ENCODE measurements around the gene FOXP2. TPM values are rescaled to one million over a fixed set of nuclear protein-coding genes. Genes with fewer than 3 reads are reported as not detected.

Gene FOXP2
- total and polyA plus RNA-seq, 4 donors: 1.2 to 7.4 (median 5.7) TPM

DNA sequence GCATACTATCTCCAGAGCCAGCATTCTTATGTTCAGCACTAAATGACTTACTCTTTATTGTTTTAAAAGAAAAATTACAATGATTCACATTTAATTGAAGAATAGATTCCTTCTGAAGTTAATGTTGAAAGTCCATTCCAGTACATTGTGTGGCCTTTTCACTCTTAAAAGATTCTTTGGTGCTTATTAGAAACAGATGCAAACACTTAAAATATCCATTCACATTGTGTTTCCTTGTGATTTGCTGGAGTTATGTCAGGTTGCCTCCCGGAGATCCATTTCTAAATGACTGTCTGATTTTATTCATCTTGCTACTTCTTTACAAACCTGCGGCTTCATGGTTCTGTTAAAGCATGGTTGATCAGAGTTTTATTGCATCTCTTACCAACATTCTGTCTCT is 152.8 kb downstream of the FOXP2 start:
- Histone ChIP-seq H3K27me3 (ENCODE audit: control insufficient read depth in 4 of 4, insufficient read depth in 4 of 4, low read length in 3 of 4) (no peaks in the 10 kb centered on the region), H3K27ac (ENCODE audit: low read depth in 1 of 2, low read length in 2 of 2) (no peak overlapping the region), H3K4me3 (ENCODE audit: low read depth in 1 of 3, low read length in 3 of 3) (no peak overlapping the region), H3K9ac (ENCODE audit: low read depth in 1 of 2, low read length in 2 of 2) (no peak overlapping the region), H3K4me1 (ENCODE audit: control insufficient read depth in 4 of 4, insufficient read depth in 4 of 4, low read length in 3 of 4) (no peaks in the 10 kb centered on the region), H3K9me3 (ENCODE audit: control insufficient read depth in 4 of 4, low read length in 3 of 4) (no peaks in the 10 kb centered on the region), H3K36me3 (ENCODE audit: control insufficient read depth in 4 of 4, insufficient read depth in 3 of 4, low read depth in 1 of 4, low read length in 3 of 4) (peaks cover 0 to 3% (median 0%) of the 10 kb centered on the region in 4 donors)
- 95% methylated on average over 2 of the region's 2 CpGs for WGBS
- DNase-seq (ENCODE audit: low spot score): no peak
- no peak for TF ChIP-seq EGR1 (IDR thresholded peaks at IDR 0.05; ENCODE audit: low read depth in 2 of 2)
- TF ChIP-seq, protein P1, sequence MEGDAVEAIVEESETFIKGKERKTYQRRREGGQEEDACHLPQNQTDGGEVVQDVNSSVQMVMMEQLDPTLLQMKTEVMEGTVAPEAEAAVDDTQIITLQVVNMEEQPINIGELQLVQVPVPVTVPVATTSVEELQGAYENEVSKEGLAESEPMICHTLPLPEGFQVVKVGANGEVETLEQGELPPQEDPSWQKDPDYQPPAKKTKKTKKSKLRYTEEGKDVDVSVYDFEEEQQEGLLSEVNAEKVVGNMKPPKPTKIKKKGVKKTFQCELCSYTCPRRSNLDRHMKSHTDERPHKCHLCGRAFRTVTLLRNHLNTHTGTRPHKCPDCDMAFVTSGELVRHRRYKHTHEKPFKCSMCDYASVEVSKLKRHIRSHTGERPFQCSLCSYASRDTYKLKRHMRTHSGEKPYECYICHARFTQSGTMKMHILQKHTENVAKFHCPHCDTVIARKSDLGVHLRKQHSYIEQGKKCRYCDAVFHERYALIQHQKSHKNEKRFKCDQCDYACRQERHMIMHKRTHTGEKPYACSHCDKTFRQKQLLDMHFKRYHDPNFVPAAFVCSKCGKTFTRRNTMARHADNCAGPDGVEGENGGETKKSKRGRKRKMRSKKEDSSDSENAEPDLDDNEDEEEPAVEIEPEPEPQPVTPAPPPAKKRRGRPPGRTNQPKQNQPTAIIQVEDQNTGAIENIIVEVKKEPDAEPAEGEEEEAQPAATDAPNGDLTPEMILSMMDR (IDR thresholded peaks at IDR 0.05; ENCODE audit: low read depth, low read length, missing input control): no peak
- TF ChIP-seq HNF4A (conservative IDR thresholded peaks at IDR 0.05): no peak
- TF ChIP-seq RXRA (IDR thresholded peaks at IDR 0.05): no peak
- TF ChIP-seq, protein P2, sequence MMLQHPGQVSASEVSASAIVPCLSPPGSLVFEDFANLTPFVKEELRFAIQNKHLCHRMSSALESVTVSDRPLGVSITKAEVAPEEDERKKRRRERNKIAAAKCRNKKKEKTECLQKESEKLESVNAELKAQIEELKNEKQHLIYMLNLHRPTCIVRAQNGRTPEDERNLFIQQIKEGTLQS (IDR thresholded peaks at IDR 0.05): no peak
- no peak for TF ChIP-seq NR2F2 (IDR thresholded peaks at IDR 0.05)
- no peak for TF ChIP-seq FOXA2 (IDR thresholded peaks at IDR 0.05)

DNA sequence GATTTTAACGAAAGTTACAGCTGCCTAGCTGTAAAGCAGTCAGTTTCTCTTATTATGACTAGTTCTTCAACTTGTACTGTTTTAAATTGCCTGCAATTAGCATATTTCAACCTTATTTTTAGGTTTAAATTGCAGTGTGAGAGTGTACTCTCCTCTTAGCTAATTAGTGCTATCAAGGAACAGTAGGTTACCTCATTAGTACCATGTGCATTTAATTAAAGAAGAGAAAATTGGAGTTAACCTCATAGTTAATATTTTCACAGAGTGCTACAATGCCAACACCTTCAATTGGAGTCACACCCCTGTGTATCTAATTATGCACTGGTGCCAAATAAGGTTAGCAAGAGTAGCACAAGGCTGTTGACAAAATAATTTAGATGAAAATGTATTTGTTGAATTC is 154.6 kb downstream of the FOXP2 start:
- 94% methylated on average over 1 of the region's 1 CpG for WGBS
- Histone ChIP-seq H3K9ac (ENCODE audit: low read depth in 1 of 2, low read length in 2 of 2) (no peak overlapping the region), H3K36me3 (ENCODE audit: control insufficient read depth in 4 of 4, insufficient read depth in 3 of 4, low read depth in 1 of 4, low read length in 3 of 4) (no peaks in the 10 kb centered on the region), H3K27me3 (ENCODE audit: control insufficient read depth in 4 of 4, insufficient read depth in 4 of 4, low read length in 3 of 4) (no peaks in the 10 kb centered on the region), H3K4me1 (ENCODE audit: control insufficient read depth in 4 of 4, insufficient read depth in 4 of 4, low read length in 3 of 4) (peaks cover 0 to 1% (median 0%) of the 10 kb centered on the region in 4 donors), H3K9me3 (ENCODE audit: control insufficient read depth in 4 of 4, low read length in 3 of 4) (no peaks in the 10 kb centered on the region), H3K4me3 (ENCODE audit: low read depth in 1 of 3, low read length in 3 of 3) (no peak overlapping the region), H3K27ac (ENCODE audit: low read depth in 1 of 2, low read length in 2 of 2) (no peak overlapping the region)
- TF ChIP-seq FOXA2 (IDR thresholded peaks at IDR 0.05) (no peak), JUND (IDR thresholded peaks at IDR 0.05) (no peak), GABPA (IDR thresholded peaks at IDR 0.05 in 1 of 2, conservative IDR thresholded peaks at IDR 0.05 in 1 of 2) (no peak), FOXA1 (IDR thresholded peaks at IDR 0.05) (no peak), NR2F2 (IDR thresholded peaks at IDR 0.05) (no peak), HNF4A (conservative IDR thresholded peaks at IDR 0.05) (no peak), SP1 (IDR thresholded peaks at IDR 0.05) (no peak), YY1 (IDR thresholded peaks at IDR 0.05) (no peak), HNF4G (IDR thresholded peaks at IDR 0.05) (no peak), RXRA (IDR thresholded peaks at IDR 0.05) (no peak), EGR1 (IDR thresholded peaks at IDR 0.05; ENCODE audit: low read depth in 2 of 2) (no peak), TAF1 (conservative IDR thresholded peaks at IDR 0.05) (no peak), RAD21 (IDR thresholded peaks at IDR 0.05) (no peak)
- TF ChIP-seq, protein P3, sequence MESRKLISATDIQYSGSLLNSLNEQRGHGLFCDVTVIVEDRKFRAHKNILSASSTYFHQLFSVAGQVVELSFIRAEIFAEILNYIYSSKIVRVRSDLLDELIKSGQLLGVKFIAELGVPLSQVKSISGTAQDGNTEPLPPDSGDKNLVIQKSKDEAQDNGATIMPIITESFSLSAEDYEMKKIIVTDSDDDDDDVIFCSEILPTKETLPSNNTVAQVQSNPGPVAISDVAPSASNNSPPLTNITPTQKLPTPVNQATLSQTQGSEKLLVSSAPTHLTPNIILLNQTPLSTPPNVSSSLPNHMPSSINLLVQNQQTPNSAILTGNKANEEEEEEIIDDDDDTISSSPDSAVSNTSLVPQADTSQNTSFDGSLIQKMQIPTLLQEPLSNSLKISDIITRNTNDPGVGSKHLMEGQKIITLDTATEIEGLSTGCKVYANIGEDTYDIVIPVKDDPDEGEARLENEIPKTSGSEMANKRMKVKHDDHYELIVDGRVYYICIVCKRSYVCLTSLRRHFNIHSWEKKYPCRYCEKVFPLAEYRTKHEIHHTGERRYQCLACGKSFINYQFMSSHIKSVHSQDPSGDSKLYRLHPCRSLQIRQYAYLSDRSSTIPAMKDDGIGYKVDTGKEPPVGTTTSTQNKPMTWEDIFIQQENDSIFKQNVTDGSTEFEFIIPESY (IDR thresholded peaks at IDR 0.05): no peak
- TF ChIP-seq, protein P1 (IDR thresholded peaks at IDR 0.05; ENCODE audit: low read depth, low read length, missing input control): no peak
- TF ChIP-seq, protein P2 (IDR thresholded peaks at IDR 0.05): no peak
- TF ChIP-seq, protein P4, sequence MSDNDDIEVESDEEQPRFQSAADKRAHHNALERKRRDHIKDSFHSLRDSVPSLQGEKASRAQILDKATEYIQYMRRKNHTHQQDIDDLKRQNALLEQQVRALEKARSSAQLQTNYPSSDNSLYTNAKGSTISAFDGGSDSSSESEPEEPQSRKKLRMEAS (IDR thresholded peaks at IDR 0.05): no peak
- no peak for DNase-seq (ENCODE audit: low spot score)
